GM12891 (cell line): ENCODE data around the gene ESAM.

Experiments used
- DNase-seq: peaks from one replicate; pipeline ENCODE4 v3.0.0; 2011; ENCODE audit warnings: low spot score; ENCODE audit not compliant: insufficient read length
- FAIRE-seq: peaks from 2 replicates; lab custom pipeline; 2011; peaks lifted over from hg19 to GRCh38; lab: Jason Lieb, UNC
- PAX5 ChIP-seq: IDR thresholded peaks from 2 replicates; pipeline ENCODE4 v1.6.1; 2011; ENCODE audit warnings: low read length, moderate library complexity, mild to moderate bottlenecking; ENCODE audit not compliant: insufficient read depth, severe bottlenecking
- POLR2A ChIP-seq: IDR thresholded peaks from 2 replicates; pipeline ENCODE4 v1.6.1; 2011; ENCODE audit warnings: low read depth, low read length, control low read depth
- POLR2AphosphoS5 ChIP-seq: IDR thresholded peaks from 2 replicates; pipeline ENCODE4 v1.6.1; 2011; ENCODE audit warnings: low read depth, low read length, control low read depth
- POU2F2 ChIP-seq: IDR thresholded peaks from 2 replicates; pipeline ENCODE4 v1.6.1; 2011; ENCODE audit warnings: low read depth, mild to moderate bottlenecking, control low read depth, low read length, moderate library complexity
- SPI1 ChIP-seq: IDR thresholded peaks from 2 replicates; pipeline ENCODE4 v1.6.1; 2011; ENCODE audit warnings: low read depth, low read length, control low read depth
- TAF1 ChIP-seq: IDR thresholded peaks from 2 replicates; pipeline ENCODE4 v1.6.1; 2011; ENCODE audit warnings: low read depth, low read length, control low read depth

ESAM gene

DNA sequence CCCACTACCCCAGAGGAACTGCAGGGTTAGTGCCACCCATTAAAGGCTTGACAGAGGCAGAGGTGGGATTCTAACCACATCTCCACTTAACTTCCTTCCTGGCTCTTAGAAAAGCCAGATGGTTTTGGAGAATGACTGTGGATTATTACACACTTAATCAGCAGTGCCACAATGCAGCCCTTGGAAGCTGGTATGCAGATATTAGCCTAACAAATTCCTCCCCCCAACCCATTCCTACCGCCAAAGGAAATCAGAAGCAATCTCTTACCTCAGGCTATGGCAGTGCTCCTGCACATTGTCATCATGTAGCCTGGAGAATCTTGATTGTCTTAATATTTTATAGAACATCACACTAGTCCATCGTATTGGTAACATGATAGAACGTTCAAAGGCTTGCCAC, 45.5 kb downstream of the ESAM start:
- no peak for FAIRE-seq
- DNase-seq = no peak
- TF ChIP-seq PAX5 (no peak), TAF1 (no peak), POLR2A (no peak), SPI1 (no peak), POU2F2 (no peak), POLR2AphosphoS5 (no peak)

DNA sequence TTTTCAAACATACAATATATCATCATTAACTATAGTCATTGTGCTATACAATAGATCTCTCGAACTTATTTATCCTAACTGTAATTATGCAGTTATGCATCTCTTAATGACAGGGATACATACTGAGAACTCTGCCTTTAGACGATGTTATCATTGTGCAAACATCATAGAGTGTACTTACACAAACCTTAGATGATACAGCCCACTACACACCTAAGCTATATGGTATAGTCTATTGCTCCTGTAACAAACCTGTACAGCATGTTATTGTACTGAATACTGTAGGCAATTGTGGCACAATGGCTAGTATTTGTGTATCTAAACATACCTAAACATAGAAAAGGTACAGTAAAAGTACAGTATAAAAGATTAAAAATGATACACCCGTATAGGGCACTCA, 49.7 kb downstream of the ESAM start:
- DNase-seq (no peak), FAIRE-seq (no peak)
- no peak for TF ChIP-seq POLR2A
- no peak for TF ChIP-seq POU2F2
- no peak for TF ChIP-seq POLR2AphosphoS5
- no peak for TF ChIP-seq TAF1
- no peak for TF ChIP-seq PAX5
- TF ChIP-seq SPI1 = no peak

DNA sequence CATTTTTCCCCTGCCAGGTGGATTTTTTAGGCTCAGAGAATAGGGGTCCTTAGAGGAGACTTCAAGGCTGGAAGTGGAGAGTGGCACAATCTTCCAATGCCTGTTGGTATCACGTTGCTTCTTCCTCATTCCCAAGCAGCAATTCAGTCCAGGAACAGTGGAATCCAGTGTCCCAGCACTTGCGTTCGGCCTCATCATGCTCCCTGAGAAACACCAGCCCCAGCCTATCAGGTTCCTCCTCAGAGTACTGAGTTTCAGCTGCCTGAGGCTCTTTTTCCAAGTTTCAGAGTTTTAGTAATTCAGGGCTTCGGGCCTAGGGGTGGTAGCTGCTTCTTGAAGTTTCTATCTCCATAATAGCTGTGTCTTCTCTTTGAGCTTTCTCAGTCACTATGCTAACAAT, 54.3 kb downstream of the ESAM start:
- TF ChIP-seq POLR2A (no peak), SPI1 (no peak), POU2F2 (no peak), PAX5 (no peak), TAF1 (no peak), POLR2AphosphoS5 (no peak)
- DNase-seq (no peak), FAIRE-seq (no peak)
